ENCODE measurements around the gene PLA2G2A. TPM values are rescaled to one million over a fixed set of nuclear protein-coding genes. Genes with fewer than 3 reads are reported as not detected.

The PLA2G2A gene
- total RNA-seq, 1 experiment from 2014 or later = not detected

DNA sequence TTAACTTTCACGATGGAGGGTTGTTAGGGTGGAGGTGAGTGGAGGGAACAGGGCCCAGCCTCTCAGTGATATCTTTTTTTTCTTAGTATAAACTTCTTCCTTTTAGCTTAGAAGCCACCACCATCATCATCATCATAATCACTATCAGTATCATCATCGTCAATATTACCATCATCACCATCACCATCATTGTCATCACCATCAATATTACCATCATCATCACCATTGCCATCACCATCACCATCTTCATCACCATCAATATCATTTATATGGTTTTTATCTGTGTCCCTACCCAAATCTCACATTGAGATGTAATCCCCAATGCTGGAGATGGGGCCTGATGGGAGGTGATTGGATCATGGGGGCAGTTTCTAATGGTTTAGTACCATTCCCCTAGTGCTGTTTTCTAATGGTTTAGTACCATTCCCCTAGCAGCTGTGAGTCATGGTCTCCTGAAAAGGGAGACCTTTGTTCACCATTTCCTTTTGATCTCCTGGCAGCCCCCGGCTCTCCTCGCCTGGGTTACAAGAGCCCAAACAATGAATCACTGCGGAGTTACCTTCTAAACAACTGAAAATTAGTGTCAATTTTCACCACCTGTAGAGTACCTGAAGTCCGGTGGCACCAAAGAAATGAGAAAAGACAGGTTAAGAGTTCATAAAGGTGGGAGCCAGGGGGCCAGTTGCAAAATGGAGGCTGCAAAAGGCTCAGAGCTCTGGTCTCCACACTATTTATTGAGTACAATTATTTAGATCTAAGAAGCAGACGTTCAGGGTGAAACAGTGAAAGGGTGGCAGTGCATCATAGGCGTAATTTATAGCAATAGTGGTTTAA, 52.9 kb downstream of the PLA2G2A start:
- no peak for DNase-seq (ENCODE audit: low spot score)

Other genes with a start within 250 kb of the PLA2G2A start
- 4.0 and 12.6 TPM in 2 replicates for gene TMCO4, start 179.7 kb downstream of the PLA2G2A start, total RNA-seq (2014; rRNA removed; shearing (Covaris generic))
- not detected in 2 replicates for gene RNF186, start 164.3 kb downstream of the PLA2G2A start, total RNA-seq (2014; rRNA removed; shearing (Covaris generic))
- gene OTUD3, start 97.2 kb downstream of the PLA2G2A start, total RNA-seq (2014; rRNA removed; shearing (Covaris generic)) = 2.4 and 3.1 TPM in 2 replicates
- gene PLA2G2E, start 56.0 kb downstream of the PLA2G2A start, total RNA-seq (2014; rRNA removed; shearing (Covaris generic)) = not detected in 2 replicates
- not detected in 2 replicates for gene PLA2G5, start 90.6 kb upstream of the PLA2G2A start, total RNA-seq (2014; rRNA removed; shearing (Covaris generic))
- gene PLA2G2D, start 139.9 kb upstream of the PLA2G2A start, total RNA-seq (2014; rRNA removed; shearing (Covaris generic)) = not detected in 2 replicates
- gene PLA2G2F, start 159.7 kb upstream of the PLA2G2A start, total RNA-seq (2014; rRNA removed; shearing (Covaris generic)) = not detected in 2 replicates
- gene UBXN10, start 206.5 kb upstream of the PLA2G2A start, total RNA-seq (2014; rRNA removed; shearing (Covaris generic)) = not detected in 2 replicates
- gene PLA2G2C, start 206.9 kb upstream of the PLA2G2A start, total RNA-seq (2014; rRNA removed; shearing (Covaris generic)) = not detected in 2 replicates

All from A172 (cell line).